Measurements from ENCODE around the gene ANKRD10.

DNA sequence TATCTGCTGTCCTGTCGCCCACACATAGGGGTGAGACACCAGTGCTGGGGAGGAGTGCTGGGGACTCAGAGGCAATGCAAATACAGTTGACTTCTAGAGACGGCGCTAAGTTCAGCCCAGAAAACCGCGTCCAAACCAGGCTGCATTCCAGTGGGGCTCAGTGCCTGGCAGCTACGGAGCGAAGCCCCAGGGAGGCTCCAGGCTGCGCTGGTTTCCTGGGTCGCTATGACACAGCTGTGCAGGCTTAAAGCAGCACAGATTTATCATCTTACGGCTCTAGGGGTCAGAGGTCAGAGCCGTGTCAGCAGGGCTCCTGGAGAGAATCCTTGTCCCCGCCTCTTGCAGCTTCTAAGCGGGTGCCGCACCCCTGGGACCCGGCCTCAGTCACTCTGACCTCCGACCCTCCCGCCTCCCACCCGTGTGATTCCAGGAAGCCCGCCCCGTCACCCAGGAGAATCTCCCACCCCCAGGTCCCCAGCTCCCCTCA is 61.6 kb downstream of the ANKRD10 start:
- TF ChIP-seq, protein P1, sequence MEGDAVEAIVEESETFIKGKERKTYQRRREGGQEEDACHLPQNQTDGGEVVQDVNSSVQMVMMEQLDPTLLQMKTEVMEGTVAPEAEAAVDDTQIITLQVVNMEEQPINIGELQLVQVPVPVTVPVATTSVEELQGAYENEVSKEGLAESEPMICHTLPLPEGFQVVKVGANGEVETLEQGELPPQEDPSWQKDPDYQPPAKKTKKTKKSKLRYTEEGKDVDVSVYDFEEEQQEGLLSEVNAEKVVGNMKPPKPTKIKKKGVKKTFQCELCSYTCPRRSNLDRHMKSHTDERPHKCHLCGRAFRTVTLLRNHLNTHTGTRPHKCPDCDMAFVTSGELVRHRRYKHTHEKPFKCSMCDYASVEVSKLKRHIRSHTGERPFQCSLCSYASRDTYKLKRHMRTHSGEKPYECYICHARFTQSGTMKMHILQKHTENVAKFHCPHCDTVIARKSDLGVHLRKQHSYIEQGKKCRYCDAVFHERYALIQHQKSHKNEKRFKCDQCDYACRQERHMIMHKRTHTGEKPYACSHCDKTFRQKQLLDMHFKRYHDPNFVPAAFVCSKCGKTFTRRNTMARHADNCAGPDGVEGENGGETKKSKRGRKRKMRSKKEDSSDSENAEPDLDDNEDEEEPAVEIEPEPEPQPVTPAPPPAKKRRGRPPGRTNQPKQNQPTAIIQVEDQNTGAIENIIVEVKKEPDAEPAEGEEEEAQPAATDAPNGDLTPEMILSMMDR (conservative IDR thresholded peaks at IDR 0.05): no peak
- TF ChIP-seq ZFX (IDR thresholded peaks at IDR 0.05): no peak
